ENCODE data around the gene EIF3D. TPM values are rescaled to one million over a fixed set of nuclear protein-coding genes. Genes with fewer than 3 reads are reported as not detected.

Gene EIF3D
- total RNA-seq, 8 experiments from 2014 or later: 166 to 232 (median 195) TPM

GRCh38 chr22:36564422-36565158, 35.6 kb upstream of the EIF3D start:
- in situ Hi-C loops (cut with MboI; ENCODE audit: low pct_unique_long_range_greater_than_20kb in 2 of 9, low sequenced_read_pairs in 9 of 9, unreplicated experiment in 9 of 9): loop anchor here in 1 of 9 experiments (25.0 kb wide), 1 partner anchor 298 kb away; the partner anchor contains the start of gene NCF4
- Histone ChIP-seq H3K4me1 (replicated peaks in 1 of 2) (no peaks in the 10 kb centered on the region), H3K4me3 (no peak overlapping the region), H3K27ac (no peak overlapping the region)
- no peak for ATAC-seq (replicated peaks in 6 of 8)
- WGBS, 10 experiments: 73 to 96% (median 84%) methylated on average over 3 to 14 of the region's 48 CpGs; no CpG with 5 or more reads in 5 of the 10 experiments

- Histone ChIP-seq H3K4me3 (no peak overlapping the region), H3K27ac (no peak overlapping the region), H3K4me1 (replicated peaks in 1 of 2) (no peaks in the 10 kb centered on the region)
- ATAC-seq (replicated peaks in 6 of 8): no peak
- in situ Hi-C loops (cut with MboI; ENCODE audit: low pct_unique_long_range_greater_than_20kb in 2 of 9, low sequenced_read_pairs in 9 of 9, unreplicated experiment in 9 of 9): loop anchor here in 1 of 9 experiments (25.0 kb wide), 1 partner anchor 298 kb away; the partner anchor contains the start of gene NCF4
- 23 to 94% (median 89%) methylated on average over 2 to 5 of the region's 5 CpGs for WGBS, 10 experiments
These were observed 34.9 kb upstream of the EIF3D start for GRCh38 chr22:36563898-36564297.

GRCh38 chr22:36563444-36563843, 34.5 kb upstream of the EIF3D start:
- in situ Hi-C loops (cut with MboI; ENCODE audit: low pct_unique_long_range_greater_than_20kb in 2 of 9, low sequenced_read_pairs in 9 of 9, unreplicated experiment in 9 of 9): loop anchor here in 1 of 9 experiments (25.0 kb wide), 1 partner anchor 299 kb away; the partner anchor contains the start of gene NCF4
- Histone ChIP-seq H3K4me1 (replicated peaks in 1 of 2) (no peaks in the 10 kb centered on the region), H3K27ac (no peak overlapping the region), H3K4me3 (no peak overlapping the region)
- 34 to 100% (median 86%) methylated on average over 1 to 5 of the region's 12 CpGs for WGBS, 10 experiments
- no peak for ATAC-seq (replicated peaks in 6 of 8)

GRCh38 chr22:36563001-36563400, 34.0 kb upstream of the EIF3D start:
- WGBS, 10 experiments: 40 to 100% (median 71%) methylated on average over 1 to 2 of the region's 3 CpGs; no CpG with 5 or more reads in 4 of the 10 experiments
- ATAC-seq (replicated peaks in 6 of 8): no peak
- no peak overlapping the region for H3K27ac ChIP-seq
- in situ Hi-C loops (cut with MboI; ENCODE audit: low pct_unique_long_range_greater_than_20kb in 2 of 9, low sequenced_read_pairs in 9 of 9, unreplicated experiment in 9 of 9): loop anchor here in 1 of 9 experiments (25.0 kb wide), 1 partner anchor 299 kb away; the partner anchor contains the start of gene NCF4
- H3K4me1 ChIP-seq (replicated peaks in 1 of 2): no peaks in the 10 kb centered on the region
- no peak overlapping the region for H3K4me3 ChIP-seq

- Histone ChIP-seq H3K4me3 (no peak overlapping the region), H3K4me1 (replicated peaks in 1 of 2) (no peaks in the 10 kb centered on the region), H3K27ac (no peak overlapping the region)
- peak in 7 of 8 experiments; percentile 24 to 90 (median 48) for ATAC-seq (replicated peaks in 6 of 8)
- in situ Hi-C loops (cut with MboI; ENCODE audit: low pct_unique_long_range_greater_than_20kb in 2 of 9, low sequenced_read_pairs in 9 of 9, unreplicated experiment in 9 of 9): loop anchor here in 1 of 9 experiments (25.0 kb wide), 1 partner anchor 300 kb away; the partner anchor contains the start of gene NCF4
- 0 to 80% (median 57%) methylated on average over 1 to 4 of the region's 11 CpGs; no CpG with 5 or more reads in 3 of the 10 experiments for WGBS, 10 experiments
These were observed 33.4 kb upstream of the EIF3D start for GRCh38 chr22:36562261-36562835.

GRCh38 chr22:36561291-36561811, 32.4 kb upstream of the EIF3D start:
- Histone ChIP-seq H3K27ac (no peak overlapping the region), H3K4me3 (no peak overlapping the region), H3K4me1 (replicated peaks in 1 of 2) (no peaks in the 10 kb centered on the region)
- in situ Hi-C loops (cut with MboI; ENCODE audit: low pct_unique_long_range_greater_than_20kb in 2 of 9, low sequenced_read_pairs in 9 of 9, unreplicated experiment in 9 of 9): loop anchor here in 1 of 9 experiments (25.0 kb wide), 1 partner anchor 301 kb away; the partner anchor contains the start of gene NCF4
- no peak for ATAC-seq (replicated peaks in 6 of 8)
- 20 to 49% (median 27%) methylated on average over 1 to 5 of the region's 6 CpGs; no CpG with 5 or more reads in 3 of the 10 experiments for WGBS, 10 experiments

- in situ Hi-C loops (cut with MboI; ENCODE audit: low pct_unique_long_range_greater_than_20kb in 2 of 9, low sequenced_read_pairs in 9 of 9, unreplicated experiment in 9 of 9): loop anchor here in 1 of 9 experiments (25.0 kb wide), 1 partner anchor 302 kb away; the partner anchor contains the start of gene NCF4
- 50 to 90% (median 80%) methylated on average over 1 to 3 of the region's 3 CpGs; no CpG with 5 or more reads in 5 of the 10 experiments for WGBS, 10 experiments
- H3K4me1 ChIP-seq (replicated peaks in 1 of 2): no peaks in the 10 kb centered on the region
- H3K27ac ChIP-seq: no peak overlapping the region
- H3K4me3 ChIP-seq: no peak overlapping the region
- no peak for ATAC-seq (replicated peaks in 6 of 8)
These were observed 31.0 kb upstream of the EIF3D start for GRCh38 chr22:36560001-36560400.

GRCh38 chr22:36554098-36554497, 25.1 kb upstream of the EIF3D start:
- H3K27ac ChIP-seq: no peak overlapping the region
- H3K4me3 ChIP-seq: no peak overlapping the region
- in situ Hi-C loops (cut with MboI; ENCODE audit: low pct_unique_long_range_greater_than_20kb in 2 of 9, low sequenced_read_pairs in 9 of 9, unreplicated experiment in 9 of 9): loop anchor here in 1 of 9 experiments (25.0 kb wide), 1 partner anchor 308 kb away; the partner anchor contains the start of gene NCF4
- ATAC-seq (replicated peaks in 6 of 8): peak in 1 of 8 experiments; percentile 61
- WGBS, 10 experiments: 4 to 83% (median 53%) methylated on average over 1 to 4 of the region's 5 CpGs; no CpG with 5 or more reads in 6 of the 10 experiments
- H3K4me1 ChIP-seq (replicated peaks in 1 of 2): peaks cover 8 to 11% of the 10 kb centered on the region in 2 donors

- ATAC-seq (replicated peaks in 6 of 8): peak in 1 of 8 experiments; percentile 53
- Histone ChIP-seq H3K4me1 (replicated peaks in 1 of 2) (peaks cover 8 to 14% of the 10 kb centered on the region in 2 donors), H3K27ac (no peak overlapping the region), H3K4me3 (no peak overlapping the region)
- in situ Hi-C loops (cut with MboI; ENCODE audit: low pct_unique_long_range_greater_than_20kb in 2 of 9, low sequenced_read_pairs in 9 of 9, unreplicated experiment in 9 of 9): loop anchor here in 1 of 9 experiments (25.0 kb wide), 1 partner anchor 310 kb away; the partner anchor contains the start of gene NCF4
- WGBS, 10 experiments: 0 to 100% (median 68%) methylated on average over 1 of the region's 1 CpG
These were observed 23.3 kb upstream of the EIF3D start for GRCh38 chr22:36552289-36552688.

- in situ Hi-C loops (cut with MboI; ENCODE audit: low pct_unique_long_range_greater_than_20kb in 2 of 9, low sequenced_read_pairs in 9 of 9, unreplicated experiment in 9 of 9): loop anchor here in 1 of 9 experiments (25.0 kb wide), 1 partner anchor 311 kb away; the partner anchor contains the start of gene NCF4
- H3K27ac ChIP-seq: no peak overlapping the region
- peaks cover 8 to 22% of the 10 kb centered on the region in 2 donors for H3K4me1 ChIP-seq (replicated peaks in 1 of 2)
- peak in 5 of 8 experiments; percentile 39 to 71 (median 69) for ATAC-seq (replicated peaks in 6 of 8)
- no peak overlapping the region for H3K4me3 ChIP-seq
- 21 to 91% (median 46%) methylated on average over 3 to 9 of the region's 13 CpGs; no CpG with 5 or more reads in 1 of the 10 experiments for WGBS, 10 experiments
These were observed 21.9 kb upstream of the EIF3D start for GRCh38 chr22:36550701-36551495.

GRCh38 chr22:36549033-36549432, 20.1 kb upstream of the EIF3D start:
- no peak overlapping the region for H3K27ac ChIP-seq
- H3K4me1 ChIP-seq (replicated peaks in 1 of 2): peaks cover 8 to 22% of the 10 kb centered on the region in 2 donors
- WGBS, 10 experiments: 6 to 100% (median 40%) methylated on average over 1 to 3 of the region's 5 CpGs; no CpG with 5 or more reads in 4 of the 10 experiments
- H3K4me3 ChIP-seq: no peak overlapping the region
- peak in 1 of 8 experiments; percentile 8 for ATAC-seq (replicated peaks in 6 of 8)
- in situ Hi-C loops (cut with MboI; ENCODE audit: low pct_unique_long_range_greater_than_20kb in 2 of 9, low sequenced_read_pairs in 9 of 9, unreplicated experiment in 9 of 9): loop anchor here in 3 of 9 experiments (10.0 to 25.0 kb wide), 4 partner anchors 213 to 438 kb away; partner anchors contain the start of gene NCF4 (in 1 of the 3)

- WGBS, 10 experiments: 75 to 100% (median 87%) methylated on average over 1 to 6 of the region's 14 CpGs; no CpG with 5 or more reads in 7 of the 10 experiments
- in situ Hi-C loops (cut with MboI; ENCODE audit: low pct_unique_long_range_greater_than_20kb in 2 of 9, low sequenced_read_pairs in 9 of 9, unreplicated experiment in 9 of 9): loop anchor here in 3 of 9 experiments (10.0 to 25.0 kb wide), 4 partner anchors 214 to 439 kb away; partner anchors contain the start of gene NCF4 (in 1 of the 3)
- Histone ChIP-seq H3K27ac (no peak overlapping the region), H3K4me3 (no peak overlapping the region), H3K4me1 (replicated peaks in 1 of 2) (peaks cover 8 to 22% of the 10 kb centered on the region in 2 donors)
- peak in 1 of 8 experiments; percentile 12 for ATAC-seq (replicated peaks in 6 of 8)
These were observed 19.6 kb upstream of the EIF3D start for GRCh38 chr22:36548606-36549005.

Data from motor neuron (in vitro differentiated cells).